Neural cell (in vitro differentiated cells): ENCODE data around the gene SMIM7.

Source experiments
- EP300 ChIP-seq: fragments of 450-650 bp; conservative IDR thresholded peaks from 2 replicates; pipeline ENCODE4 v1.6.1; 2014; ENCODE audit warnings: antibody characterized with exemption, mild to moderate bottlenecking, moderate library complexity; ENCODE audit not compliant: poor library complexity, severe bottlenecking
- EZH2 ChIP-seq: fragments of 200-600, 300-800 bp; shearing (Covaris generic), sonication (generic); IDR thresholded peaks from 2 replicates; pipeline ENCODE4 v1.6.1; 2014; ENCODE audit warnings: antibody characterized with exemption, low read length, borderline replicate concordance, mild to moderate bottlenecking; ENCODE audit not compliant: insufficient read depth, poor library complexity, severe bottlenecking
- MXI1 ChIP-seq: fragments of 450-650 bp; conservative IDR thresholded peaks from 2 replicates; pipeline ENCODE4 v1.6.1; 2014; ENCODE audit warnings: antibody characterized with exemption, mild to moderate bottlenecking; ENCODE audit not compliant: poor library complexity, severe bottlenecking
- POLR2AphosphoS5 ChIP-seq: IDR thresholded peaks from 2 replicates; pipeline ENCODE4 v1.6.1; 2012
- RAD21 ChIP-seq: fragments of 450-650 bp; conservative IDR thresholded peaks from 2 replicates; pipeline ENCODE4 v1.6.1; 2014; ENCODE audit warnings: antibody characterized with exemption, mild to moderate bottlenecking, moderate library complexity
- SMC3 ChIP-seq: fragments of 450-650 bp; conservative IDR thresholded peaks from 2 replicates; pipeline ENCODE4 v1.6.1; 2014; ENCODE audit warnings: antibody characterized with exemption, mild to moderate bottlenecking, moderate library complexity; ENCODE audit not compliant: poor library complexity
- TAF1 ChIP-seq: IDR thresholded peaks from 2 replicates; pipeline ENCODE4 v1.6.1; 2012; ENCODE audit warnings: low read depth
- TF ChIP-seq, protein P1 (sequence below): fragments of 450-650 bp; IDR thresholded peaks from 2 replicates; pipeline ENCODE4 v1.5.1; 2014; ENCODE audit warnings: antibody characterized with exemption, mild to moderate bottlenecking, moderate library complexity; ENCODE audit not compliant: poor library complexity, severe bottlenecking
- TF ChIP-seq, protein P2 (sequence below): IDR thresholded peaks from 2 replicates; pipeline ENCODE4 v1.6.1; 2012; ENCODE audit warnings: borderline replicate concordance

DNA sequence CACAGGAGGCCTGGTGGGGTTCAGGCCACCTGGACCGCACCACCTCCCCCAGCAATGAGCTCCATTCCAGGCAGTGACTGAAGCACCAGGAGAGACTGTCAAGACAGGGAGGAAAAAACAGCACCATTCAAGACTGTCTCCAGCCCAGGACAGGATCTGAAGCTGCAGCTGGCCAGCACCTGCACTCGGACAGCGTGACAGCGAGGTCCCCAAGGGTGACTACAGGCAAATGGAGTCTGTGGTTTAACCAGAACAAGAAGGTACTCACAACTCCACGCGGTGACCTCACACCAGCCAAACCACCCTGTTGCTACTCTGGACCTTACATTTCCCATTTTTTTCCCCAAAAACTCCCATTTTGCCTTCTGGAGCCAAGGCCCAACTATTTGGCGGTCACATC, 41.7 kb downstream of the SMIM7 start:
- TF ChIP-seq EZH2 (no peak), TAF1 (no peak), SMC3 (no peak), RAD21 (no peak), EP300 (no peak), MXI1 (no peak), POLR2AphosphoS5 (no peak)
- TF ChIP-seq, protein P1, sequence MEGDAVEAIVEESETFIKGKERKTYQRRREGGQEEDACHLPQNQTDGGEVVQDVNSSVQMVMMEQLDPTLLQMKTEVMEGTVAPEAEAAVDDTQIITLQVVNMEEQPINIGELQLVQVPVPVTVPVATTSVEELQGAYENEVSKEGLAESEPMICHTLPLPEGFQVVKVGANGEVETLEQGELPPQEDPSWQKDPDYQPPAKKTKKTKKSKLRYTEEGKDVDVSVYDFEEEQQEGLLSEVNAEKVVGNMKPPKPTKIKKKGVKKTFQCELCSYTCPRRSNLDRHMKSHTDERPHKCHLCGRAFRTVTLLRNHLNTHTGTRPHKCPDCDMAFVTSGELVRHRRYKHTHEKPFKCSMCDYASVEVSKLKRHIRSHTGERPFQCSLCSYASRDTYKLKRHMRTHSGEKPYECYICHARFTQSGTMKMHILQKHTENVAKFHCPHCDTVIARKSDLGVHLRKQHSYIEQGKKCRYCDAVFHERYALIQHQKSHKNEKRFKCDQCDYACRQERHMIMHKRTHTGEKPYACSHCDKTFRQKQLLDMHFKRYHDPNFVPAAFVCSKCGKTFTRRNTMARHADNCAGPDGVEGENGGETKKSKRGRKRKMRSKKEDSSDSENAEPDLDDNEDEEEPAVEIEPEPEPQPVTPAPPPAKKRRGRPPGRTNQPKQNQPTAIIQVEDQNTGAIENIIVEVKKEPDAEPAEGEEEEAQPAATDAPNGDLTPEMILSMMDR = no peak
- TF ChIP-seq, protein P2, sequence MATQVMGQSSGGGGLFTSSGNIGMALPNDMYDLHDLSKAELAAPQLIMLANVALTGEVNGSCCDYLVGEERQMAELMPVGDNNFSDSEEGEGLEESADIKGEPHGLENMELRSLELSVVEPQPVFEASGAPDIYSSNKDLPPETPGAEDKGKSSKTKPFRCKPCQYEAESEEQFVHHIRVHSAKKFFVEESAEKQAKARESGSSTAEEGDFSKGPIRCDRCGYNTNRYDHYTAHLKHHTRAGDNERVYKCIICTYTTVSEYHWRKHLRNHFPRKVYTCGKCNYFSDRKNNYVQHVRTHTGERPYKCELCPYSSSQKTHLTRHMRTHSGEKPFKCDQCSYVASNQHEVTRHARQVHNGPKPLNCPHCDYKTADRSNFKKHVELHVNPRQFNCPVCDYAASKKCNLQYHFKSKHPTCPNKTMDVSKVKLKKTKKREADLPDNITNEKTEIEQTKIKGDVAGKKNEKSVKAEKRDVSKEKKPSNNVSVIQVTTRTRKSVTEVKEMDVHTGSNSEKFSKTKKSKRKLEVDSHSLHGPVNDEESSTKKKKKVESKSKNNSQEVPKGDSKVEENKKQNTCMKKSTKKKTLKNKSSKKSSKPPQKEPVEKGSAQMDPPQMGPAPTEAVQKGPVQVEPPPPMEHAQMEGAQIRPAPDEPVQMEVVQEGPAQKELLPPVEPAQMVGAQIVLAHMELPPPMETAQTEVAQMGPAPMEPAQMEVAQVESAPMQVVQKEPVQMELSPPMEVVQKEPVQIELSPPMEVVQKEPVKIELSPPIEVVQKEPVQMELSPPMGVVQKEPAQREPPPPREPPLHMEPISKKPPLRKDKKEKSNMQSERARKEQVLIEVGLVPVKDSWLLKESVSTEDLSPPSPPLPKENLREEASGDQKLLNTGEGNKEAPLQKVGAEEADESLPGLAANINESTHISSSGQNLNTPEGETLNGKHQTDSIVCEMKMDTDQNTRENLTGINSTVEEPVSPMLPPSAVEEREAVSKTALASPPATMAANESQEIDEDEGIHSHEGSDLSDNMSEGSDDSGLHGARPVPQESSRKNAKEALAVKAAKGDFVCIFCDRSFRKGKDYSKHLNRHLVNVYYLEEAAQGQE = no peak
